GM18907 (cell line): ENCODE data around the gene OGA.
"Not testable (repeated sequence)": the region's sequence is repeated elsewhere in the genome, so short reads cannot be mapped to it uniquely, and the experiment has no call there.

Experiments
- ATAC-seq: cut with Tn5 transposase; IDR thresholded peaks from one replicate; pipeline ENCODE4 v1.9.1; 2021; ENCODE audit warnings: mild to moderate bottlenecking, moderate library complexity; ENCODE audit not compliant: unreplicated experiment

Gene OGA

DNA sequence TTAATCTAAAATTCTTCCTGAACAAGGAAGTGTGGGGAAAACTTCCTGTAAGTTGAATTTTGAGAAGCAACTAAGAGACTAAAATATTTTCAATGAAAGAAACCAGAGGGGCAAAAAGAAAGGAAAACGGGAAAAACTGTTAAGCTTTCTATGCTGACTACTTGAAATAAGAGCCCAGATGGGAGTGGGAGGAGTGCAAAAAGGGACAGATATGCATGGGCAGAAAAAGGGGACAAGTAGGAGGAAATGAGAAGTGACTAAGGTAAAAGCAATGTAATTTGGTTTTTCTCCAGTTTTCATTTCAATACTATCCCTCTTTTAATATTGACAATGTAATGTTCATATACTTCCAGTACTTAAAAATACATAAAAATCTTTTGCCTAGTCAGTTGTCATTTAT, 11.1 kb downstream of the OGA start:
- ATAC-seq: no peak

DNA sequence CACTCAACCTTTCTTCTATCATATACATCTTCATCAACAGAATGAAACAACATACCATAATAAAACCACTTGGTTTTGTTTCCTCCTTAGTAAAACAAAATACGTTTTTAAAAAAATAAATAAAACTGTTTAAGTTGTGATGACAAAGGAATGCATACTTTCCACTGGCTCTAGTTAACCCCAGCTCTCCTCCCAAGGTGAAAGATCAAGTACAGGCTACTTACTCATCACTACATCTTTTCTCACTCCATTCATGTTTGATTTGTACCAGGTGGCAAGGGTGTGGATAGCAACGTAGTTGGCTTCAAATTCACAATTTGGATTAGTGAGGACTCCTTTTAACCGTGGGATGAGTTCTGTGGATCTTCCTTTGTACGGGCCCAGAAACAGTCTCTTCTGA, 14.7 kb downstream of the OGA start:
- no peak for ATAC-seq

DNA sequence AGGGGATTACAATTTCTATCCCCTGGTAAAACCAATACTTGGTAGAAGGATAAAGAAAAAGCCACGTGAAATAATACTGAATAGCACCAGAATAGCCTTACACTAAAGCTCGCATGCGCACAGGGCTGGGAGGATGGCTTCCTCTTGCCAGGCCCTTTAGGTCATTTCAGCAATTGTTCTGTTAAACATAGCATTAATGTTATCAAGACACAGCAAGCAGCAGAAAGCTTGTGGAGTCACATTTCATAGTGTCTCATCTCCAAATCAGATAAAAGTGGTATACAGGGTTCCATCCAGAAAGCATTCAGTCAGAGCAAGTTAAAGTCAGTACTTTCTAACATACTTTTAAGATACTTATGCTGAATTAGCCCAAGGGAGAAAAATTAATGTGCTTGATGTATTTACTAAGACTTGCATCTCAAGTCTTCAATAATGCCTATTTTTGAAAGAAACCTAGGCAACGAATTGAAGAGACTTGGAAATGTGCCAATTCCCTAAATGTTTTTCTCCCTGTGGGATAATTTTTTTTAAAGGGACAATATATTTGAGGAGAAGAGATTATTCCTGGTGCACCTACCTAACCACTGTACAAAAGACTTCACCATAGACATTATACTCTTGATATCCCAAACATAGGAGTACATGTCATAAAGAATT, 20.7 kb downstream of the OGA start:
- no peak for ATAC-seq

DNA sequence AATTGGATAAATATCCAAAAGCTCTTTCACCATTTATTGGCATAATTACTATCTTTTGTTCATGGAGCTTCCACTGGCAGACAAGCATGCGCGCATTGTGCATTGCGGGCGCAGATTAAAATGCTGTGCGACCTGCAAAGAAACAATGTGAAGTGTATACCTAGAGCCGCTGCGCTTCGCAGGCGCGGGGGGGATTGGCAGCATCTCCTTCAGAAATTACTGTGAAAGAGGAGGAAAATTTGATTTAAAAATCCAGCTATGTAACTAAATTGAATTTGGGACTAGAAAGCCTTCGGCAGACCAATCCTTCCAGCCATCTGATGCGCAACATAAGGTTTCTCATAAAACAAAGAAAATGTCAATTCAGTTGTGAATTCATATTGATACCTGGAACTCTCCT, 24.7 kb downstream of the OGA start:
- no peak for ATAC-seq

DNA sequence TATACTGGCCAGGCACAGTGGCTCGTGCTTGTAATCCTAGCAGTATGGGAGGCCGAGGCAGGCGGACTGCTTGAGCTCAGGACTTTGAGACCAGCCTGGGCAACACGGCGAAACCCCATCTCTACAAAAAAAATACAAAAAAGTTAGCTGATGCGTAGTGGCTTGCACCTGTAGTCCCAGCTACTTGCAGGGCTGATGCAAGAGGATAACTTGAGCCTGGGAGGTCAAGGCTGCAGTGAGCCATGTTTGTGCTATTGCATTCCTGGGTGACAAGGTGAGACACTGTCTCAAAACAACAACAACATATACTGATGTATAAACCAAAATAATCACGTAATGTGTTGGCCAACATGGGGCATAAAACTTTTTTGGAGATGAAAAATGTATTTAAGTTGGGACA, 28.6 kb downstream of the OGA start:
- no peak for ATAC-seq

DNA sequence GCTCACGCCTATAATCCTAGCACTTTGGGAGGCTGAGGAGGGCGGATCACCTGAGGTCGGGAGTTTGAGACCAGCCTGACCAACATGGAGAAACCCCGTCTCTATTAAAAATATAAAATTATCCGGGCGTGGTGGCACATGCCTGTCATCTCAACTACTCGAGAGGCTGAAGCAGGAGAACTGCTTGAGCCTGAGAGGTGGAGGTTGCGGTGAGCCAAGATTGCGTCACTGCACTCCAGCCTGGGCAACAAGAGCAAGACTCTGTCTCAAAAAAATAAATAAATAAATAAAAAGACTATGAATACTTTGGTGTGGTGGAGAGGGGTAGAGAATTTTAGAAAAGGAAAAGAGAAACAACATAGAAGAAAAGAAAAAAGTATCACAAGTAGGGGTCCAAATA, 29.0 kb downstream of the OGA start:
- ATAC-seq: not testable (repeated sequence)

DNA sequence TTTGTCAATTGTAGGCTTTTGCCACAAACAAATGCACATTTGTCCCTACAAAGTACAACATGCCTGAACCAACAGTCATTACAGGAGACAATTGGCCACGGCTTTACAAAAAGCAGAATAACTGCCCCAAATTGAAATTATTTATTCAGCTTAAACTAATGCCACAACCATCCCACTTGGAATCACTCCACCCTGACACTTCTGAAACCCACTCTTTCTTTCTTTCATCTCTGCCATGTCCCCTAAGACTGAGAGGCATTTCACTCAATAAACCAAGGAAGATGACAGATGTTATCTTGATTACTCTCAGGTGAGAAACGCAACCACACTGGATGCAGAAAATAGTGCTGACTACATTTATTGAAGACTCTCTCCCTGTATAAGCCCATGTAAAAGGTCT, 32.4 kb downstream of the OGA start:
- no peak for ATAC-seq

DNA sequence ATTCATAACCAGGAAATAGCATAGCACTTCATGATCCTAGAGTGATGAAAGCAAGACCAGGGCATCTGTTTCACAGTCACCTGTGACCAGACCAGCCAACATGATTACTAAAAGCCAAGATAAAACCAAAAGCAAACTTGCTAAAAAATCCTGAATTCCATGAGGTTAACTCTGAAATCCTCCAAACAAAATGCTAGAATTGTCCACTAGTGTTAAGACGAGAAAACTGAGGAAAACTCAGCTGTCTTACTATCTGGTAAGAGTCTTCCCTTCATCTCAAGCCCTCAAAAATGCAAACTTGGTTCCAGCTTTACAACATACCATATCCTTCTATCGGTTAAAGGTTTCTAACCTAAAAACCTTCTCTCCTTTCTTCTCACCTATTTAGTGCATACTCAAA, 33.7 kb downstream of the OGA start:
- no peak for ATAC-seq

DNA sequence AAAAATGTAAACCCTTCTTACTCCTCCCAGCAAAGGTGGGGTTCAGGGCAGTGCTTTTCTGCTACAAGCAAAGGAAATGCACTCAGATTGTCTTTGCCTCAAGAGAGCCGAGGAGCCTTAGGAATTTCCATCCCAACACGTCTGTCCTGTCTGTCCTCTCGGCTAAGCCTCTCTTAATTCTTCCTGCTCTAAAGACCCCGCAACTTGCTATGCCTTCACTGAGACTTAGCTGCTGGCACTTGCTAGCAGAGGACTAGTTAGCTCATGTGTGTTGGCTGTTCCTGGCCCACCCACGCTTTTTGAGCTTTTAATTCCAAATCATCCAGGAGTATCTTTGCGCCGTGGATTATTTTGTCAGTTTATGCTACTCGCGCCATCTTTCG, 34.5 kb downstream of the OGA start:
- no peak for ATAC-seq

DNA sequence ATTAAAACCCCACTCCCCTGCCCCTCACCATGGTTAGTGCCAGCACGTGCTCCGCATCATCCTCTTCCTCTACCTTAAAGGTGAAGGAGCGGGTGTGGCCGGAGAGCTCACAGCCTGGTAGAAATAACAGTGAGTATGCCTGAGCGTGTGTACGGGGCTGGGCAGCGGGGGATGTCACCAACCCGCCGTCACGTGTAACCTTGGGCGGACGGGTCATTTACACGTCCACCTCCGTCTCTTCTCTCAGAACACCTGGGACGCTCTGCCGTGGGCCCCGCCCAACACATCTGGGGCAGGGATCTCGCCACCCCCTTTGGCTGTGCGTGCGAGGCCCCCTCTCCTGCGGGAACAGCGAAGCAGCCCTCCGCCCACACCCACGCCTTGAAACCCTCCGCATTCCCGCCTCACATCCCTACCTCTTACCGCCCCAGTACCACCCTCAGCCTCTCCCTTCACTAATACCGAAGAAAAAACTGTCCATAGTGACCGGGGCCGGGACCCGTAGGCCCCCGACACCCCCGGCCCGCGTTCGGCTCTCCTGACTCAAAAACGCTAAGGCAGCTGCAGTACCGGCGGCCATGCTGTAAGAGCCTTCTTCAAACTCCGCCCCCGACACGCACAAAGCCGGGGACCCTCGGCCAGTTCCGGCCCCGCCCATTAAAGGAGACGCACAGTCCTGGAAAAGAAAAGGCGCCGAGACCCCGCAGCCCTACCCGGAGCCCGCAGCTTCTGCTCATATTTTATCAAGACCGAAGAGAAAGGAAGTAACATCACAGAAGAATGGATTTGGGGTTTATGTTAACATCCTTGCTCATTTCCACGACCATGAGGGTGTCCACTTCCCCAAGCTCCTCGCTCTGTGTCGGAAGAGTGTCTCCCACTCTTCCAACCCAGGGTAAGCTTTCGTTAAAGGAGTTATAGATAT, 35.2 kb downstream of the OGA start, which contains the start of gene NPM3:
NPM3 (minus strand) TSS at position 636 of the 925 bp plus-strand sequence; CDS start at position 580, 56 bp downstream.
- peak; percentile 68 for ATAC-seq

DNA sequence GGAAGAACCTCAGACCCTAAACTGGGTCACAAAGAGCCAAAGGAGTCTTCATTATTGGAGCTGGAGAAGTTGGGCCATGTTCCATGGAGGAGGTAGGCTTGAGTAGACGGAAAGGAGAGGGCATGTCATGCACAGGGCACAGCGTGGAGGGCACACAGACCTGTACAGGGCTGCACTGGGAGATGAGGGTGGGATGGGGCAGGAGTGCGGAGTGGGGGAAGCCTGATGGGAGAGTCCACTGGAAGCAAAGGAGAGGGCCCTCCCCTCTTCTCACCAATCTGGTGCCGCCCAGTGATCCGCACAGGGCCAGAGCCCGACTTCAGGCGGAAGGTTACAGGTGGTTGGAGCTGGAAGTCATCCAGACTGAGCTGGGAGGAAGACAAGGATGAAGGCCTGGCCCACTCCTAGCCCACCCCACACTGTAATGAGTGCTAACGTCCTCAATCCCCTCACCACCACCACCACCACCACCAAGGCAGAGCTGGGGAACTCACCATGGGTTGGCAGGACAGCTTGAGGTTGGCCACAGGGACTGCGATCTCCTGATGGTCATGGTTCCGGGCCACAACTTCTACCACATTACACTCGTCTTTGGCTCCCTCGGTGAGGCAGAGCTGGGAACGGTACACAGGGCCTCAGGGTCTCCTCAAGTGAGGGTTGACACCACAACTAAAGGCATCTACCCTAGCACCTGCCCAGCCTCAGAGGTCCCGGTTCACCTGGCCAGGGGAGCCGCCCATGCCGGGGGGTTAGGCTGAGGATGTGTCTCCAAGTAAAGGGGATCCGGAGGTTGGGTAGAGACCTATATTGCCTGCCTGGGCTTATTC, 36.0 kb downstream of the OGA start:
- no peak for ATAC-seq

DNA sequence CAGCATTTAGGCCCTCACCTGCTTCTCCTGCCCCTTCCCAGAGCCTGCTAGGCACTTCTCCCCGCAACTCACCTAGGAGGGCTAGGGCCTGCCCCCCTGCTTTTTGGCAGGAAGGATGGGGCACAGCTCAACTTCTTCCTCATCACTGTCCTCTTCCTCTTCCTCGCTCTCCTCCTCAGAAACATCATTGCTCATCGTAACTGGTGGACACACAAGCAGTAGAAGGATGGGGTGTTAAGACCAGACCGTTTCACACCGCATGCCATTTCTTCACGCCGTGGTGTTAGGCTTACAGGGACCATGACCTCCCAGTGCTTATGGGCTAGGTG, 36.6 kb downstream of the OGA start:
- no peak for ATAC-seq

DNA sequence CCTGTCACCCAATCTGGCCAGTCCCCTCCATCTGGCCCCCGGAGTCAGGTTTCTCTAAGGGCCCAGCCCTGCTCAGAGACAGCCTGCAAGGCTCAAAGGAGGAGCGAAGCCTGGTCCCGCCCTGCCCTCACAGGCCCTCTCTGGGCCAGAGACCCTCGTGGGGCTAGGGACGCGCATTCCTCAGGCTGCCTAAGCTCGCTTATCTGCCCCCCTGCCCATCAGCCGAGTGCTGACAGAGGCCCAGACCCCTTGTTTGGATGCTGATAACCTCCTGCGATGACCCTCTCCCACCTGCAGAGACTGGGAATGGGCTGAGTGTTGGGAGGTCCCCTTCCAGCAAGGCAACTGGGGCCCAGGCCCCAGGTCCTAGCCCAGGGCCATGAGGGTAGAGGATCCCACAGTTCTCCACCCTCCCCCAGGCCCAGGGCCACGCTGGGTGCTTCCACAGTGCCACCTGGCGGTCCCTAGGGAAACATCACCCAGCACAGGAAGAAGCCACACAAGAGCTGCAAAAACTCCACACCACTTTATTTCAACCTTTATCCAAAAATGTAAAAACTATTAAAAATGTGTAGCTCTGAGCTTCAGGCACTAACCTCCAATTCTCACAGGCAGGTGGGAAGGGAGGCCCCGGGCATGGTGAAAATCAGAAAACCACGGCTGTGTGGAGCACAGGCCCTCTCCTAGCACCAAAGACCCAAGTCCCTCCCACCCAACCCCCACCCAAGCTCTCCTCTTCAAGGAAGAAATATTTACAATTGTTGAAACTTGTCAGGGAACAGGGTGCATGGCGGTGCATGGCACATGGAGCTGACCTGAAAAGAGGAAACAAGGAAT, 37.2 kb downstream of the OGA start:
- ATAC-seq: no peak

DNA sequence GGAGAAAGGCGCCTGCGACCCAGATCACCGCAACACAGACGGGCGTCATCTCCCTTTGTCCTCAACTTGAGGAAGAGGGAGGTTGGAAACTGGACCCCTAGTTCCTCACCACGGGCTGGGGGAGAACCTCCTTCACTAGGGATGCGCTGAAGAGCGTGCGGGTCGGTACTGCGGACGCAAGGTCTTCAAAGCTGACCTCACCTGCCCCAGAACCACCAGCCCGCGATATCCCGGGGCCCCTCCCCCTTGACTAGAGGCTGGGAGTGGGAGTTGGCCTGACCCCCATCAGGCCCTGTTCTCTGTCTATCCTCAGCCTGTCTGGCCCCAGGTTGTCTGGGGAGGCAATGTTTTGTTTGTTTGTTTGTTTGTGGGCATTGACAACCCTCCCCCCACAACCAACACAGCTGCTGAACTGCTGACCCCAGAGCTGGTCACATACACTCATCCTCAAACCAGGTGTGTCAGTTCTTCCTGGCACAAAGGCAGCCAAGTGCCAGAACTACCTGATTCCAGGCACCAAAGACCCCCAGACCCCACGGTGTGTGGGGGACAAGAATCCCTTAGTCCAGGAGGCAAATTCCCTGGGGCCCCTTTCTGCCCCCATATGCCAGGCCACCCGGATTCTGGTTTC, 37.9 kb downstream of the OGA start:
- ATAC-seq: no peak

DNA sequence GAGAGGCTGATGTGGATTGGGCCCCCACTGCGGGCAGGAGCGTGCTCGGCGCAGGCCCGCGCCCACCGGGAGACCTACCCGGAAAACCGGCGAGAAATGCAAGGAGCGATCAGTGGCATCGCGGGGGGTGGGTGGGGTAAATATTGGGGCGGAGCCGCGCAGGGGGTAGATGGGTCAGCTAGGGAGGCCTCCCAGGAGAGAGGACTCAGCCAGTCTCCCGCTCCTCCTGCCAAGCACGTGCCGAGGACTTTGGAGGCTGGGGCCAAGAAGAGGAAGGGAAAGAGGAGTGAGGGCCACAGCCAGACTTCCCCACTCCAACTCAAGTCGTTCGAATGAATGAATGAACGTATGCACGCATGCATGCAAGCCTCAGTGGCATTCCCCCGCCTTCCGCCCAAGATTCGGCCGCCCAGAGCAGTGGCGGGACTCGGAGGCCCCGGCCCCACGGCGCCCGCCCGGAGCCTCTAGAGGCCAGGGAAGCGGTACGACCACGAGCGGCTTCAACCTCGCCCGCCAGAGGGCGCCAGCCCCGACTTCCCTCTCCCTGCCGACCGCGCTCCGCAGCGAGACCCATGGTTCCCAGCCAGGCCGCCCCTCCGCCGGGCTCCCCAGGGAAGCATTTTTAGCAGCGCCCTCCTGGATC, 38.6 kb downstream of the OGA start:
- no peak for ATAC-seq

DNA sequence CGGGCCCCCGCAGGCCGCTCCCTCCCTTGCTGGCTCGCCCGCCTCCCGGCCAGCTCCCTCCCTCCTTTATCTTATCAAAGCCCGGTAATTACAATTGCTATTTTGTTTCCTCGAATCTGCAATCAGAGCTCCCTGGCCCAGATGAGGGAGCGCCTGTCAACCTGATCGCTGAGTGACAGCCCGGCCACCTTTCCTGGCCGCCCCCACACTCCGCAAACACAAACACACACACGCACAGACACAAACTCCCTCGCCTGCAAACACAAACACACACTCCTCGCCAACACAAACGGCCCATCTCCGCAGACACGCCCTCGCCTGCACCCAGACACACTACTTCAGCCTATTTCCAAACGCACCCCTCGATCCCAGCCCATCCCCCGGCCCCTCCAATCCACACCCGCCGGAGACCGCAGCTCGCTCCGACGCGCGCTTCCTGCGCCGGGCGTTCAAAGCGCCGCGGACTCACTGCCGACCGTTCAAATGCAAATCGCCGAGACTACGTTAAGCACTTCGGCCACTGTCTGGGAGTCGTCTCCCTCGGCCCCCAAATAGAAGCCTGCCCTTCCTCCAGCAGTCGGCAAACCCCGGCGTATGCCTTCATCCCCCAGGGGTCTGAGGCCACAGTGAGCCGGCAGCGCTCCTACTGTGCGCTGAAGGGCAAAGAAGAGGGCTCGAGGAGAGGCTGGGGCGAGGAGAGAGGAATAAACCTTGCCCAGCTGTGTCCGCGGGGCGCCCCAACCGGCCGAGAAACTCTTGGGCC, 39.3 kb downstream of the OGA start:
- no peak for ATAC-seq

DNA sequence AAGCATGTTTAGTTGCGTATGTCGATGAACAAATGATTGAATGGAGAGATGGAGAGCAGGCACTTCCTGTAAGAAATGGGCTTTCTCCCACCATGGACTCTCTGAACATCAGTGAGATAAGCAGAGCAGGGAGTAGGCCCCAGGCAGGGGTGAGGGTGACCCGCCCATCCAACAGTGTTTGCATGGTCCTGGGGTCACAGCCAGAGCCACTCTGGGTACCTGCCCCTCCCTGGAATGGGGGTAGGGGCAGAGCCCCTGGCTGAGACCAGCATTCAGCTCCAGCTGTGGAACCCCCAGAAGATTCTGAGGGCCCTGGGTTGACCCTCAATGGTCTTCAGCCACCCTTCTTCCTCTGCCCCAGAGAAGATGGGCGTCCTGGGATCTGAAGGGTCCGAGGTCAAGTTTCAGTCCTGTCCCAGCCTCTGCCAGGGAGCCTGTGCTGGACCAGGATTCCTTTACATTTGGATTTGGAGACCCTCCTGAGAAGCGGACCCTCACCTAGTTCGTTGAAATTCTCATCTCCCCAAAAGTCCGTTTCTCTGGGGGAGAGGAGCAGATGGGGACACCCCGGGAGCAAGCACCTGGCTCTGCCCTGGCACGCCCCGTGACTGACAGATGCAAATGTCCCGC, 40.0 kb downstream of the OGA start:
- ATAC-seq: no peak

DNA sequence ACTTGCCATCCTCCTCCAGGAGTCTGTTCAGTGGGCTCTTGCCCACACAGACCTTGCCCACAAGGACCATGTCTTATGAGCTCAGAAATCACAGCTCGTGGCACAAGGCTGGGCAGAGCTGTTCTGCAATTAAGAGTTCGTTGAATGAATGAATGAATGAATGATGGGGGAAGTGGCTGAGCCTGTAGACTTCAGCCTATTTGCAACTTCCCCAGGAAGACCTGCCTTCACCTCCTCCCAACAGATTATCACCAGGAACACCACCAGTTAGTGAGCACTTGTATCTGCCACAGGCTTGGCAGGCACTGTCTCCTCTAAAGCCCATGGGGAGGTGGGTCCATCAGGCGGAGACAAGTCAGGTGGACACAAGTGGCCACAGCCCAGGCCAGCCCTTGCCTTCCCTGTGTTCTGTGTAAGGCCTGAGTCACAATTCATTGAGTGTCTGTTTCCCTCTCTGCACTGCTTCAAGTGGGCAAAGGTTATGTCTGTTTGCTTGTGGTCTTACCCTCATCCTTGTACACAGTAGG, 40.6 kb downstream of the OGA start:
- no peak for ATAC-seq
